HepG2 (cell line): Measurements from ENCODE around the gene MAGEA9. TPM values are rescaled to one million over a fixed set of nuclear protein-coding genes. Genes with fewer than 3 reads are reported as not detected.
"Not testable (repeated sequence)": the region's sequence is repeated elsewhere in the genome, so short reads cannot be mapped to it uniquely, and the experiment has no call there.

ENCODE experiments used
- ATAC-seq: fragments of 200-7000 bp; cut with Tn5 transposase; 3 replicates; pipeline ENCODE4 v1.9.1; 2020; ENCODE audit warnings: mild to moderate bottlenecking, moderate library complexity
- BruUV-seq: library from RNA; stranded (reverse); fragments of 400-500 nt; replicated peaks from 2 replicates; lab custom pipeline; 2021; lab: Mats Ljungman, UMichigan
- CTCF ChIA-PET: fragments of 300-600 bp; formaldehyde crosslinking; extraction: SDS; loops from one replicate; lab custom pipeline; 2021; ENCODE audit warnings: low total read pairs, inconsistent platforms, low intra/inter-chr PET ratio; lab: Yijun Ruan, JAX
- POLR2A ChIA-PET: fragments of 350-600 bp; sonication (Branson Sonifier 250); formaldehyde crosslinking; loops from one replicate; lab custom pipeline; 2020; ENCODE audit warnings: antibody characterized with exemption, inconsistent platforms; lab: Yijun Ruan, JAX
- DNase-seq: peaks from one replicate; pipeline ENCODE4 v3.0.0-alpha.2; 2015; ENCODE audit warnings: low spot score
- FAIRE-seq: peaks from 3 replicates; lab custom pipeline; 2011; peaks lifted over from hg19 to GRCh38; lab: Jason Lieb, UNC
- H2AFZ ChIP-seq: one replicate; pipeline ENCODE4 v1.6.1; 2011; ENCODE audit warnings: low read length, inconsistent platforms
- H3K27ac ChIP-seq: fragments of 300-600 bp; 3 replicates; pipeline ENCODE4 v1.8.0; 2011; ENCODE audit warnings: mixed run types, mild to moderate bottlenecking, mixed read lengths, low read length, inconsistent platforms; ENCODE audit not compliant: insufficient read depth; ENCODE audit errors: extremely low read length
- H3K27me3 ChIP-seq, 2 experiments: fragments of 200-600 bp in 1 of 2; 2 replicates in 1 of 2; 3 replicates in 1 of 2; pipeline versions ENCODE4 v1.6.0 to v1.8.0; 2011; ENCODE audit warnings: low read length in 2 of 2, mild to moderate bottlenecking in 2 of 2, moderate library complexity in 2 of 2, inconsistent platforms in 1 of 2; ENCODE audit not compliant: insufficient read depth in 2 of 2, control insufficient read depth in 1 of 2
- H3K36me3 ChIP-seq, 2 experiments: fragments of 200-600 bp in 1 of 2; replicated peaks in 1 of 2; 2 replicates in 1 of 2; 3 replicates in 1 of 2; pipeline versions ENCODE4 v1.5.1 to v1.8.0; 2011; ENCODE audit warnings: low read length in 2 of 2, inconsistent platforms in 1 of 2; ENCODE audit not compliant: insufficient read depth in 2 of 2, control insufficient read depth in 1 of 2
- H3K4me1 ChIP-seq: 2 replicates; pipeline ENCODE4 v1.5.1; 2012; ENCODE audit warnings: low read length, inconsistent platforms; ENCODE audit not compliant: insufficient read depth
- H3K4me2 ChIP-seq: 2 replicates; pipeline ENCODE4 v1.6.0; 2011; ENCODE audit warnings: low read depth, low read length, inconsistent platforms
- H3K4me3 ChIP-seq, 3 experiments: fragments of 200-600 bp in 1 of 3; sonication (generic), shearing (Covaris generic) in 1 of 3; replicated peaks in 1 of 3; 2 replicates each; pipeline ENCODE4 v1.5.1; 2011 to 2016; ENCODE audit warnings: low read length in 3 of 3, inconsistent platforms in 2 of 3, low read depth in 2 of 3, mild to moderate bottlenecking in 2 of 3, control low read depth in 1 of 3, mixed read lengths in 1 of 3; ENCODE audit not compliant: insufficient read depth in 1 of 3
- H3K79me2 ChIP-seq: one replicate; pipeline ENCODE4 v1.6.1; 2011; ENCODE audit warnings: low read length, inconsistent platforms; ENCODE audit not compliant: insufficient read depth
- H3K9ac ChIP-seq: 2 replicates; pipeline ENCODE4 v1.6.0; 2011; ENCODE audit warnings: mild to moderate bottlenecking, low read depth, low read length, inconsistent platforms; ENCODE audit not compliant: insufficient read depth
- H3K9me3 ChIP-seq: 2 replicates; pipeline ENCODE4 v1.5.1; 2012; ENCODE audit warnings: mild to moderate bottlenecking, low read length
- H4K20me1 ChIP-seq: 2 replicates; pipeline ENCODE4 v1.6.0; 2011; ENCODE audit warnings: inconsistent platforms, mild to moderate bottlenecking, low read length, moderate library complexity; ENCODE audit not compliant: insufficient read depth
- AKNA ChIP-seq: sonication (generic); formaldehyde crosslinking; IDR thresholded peaks from 2 replicates; pipeline ENCODE4 v1.4.0; 2020; ENCODE audit warnings: missing genetic modification reagents, borderline replicate concordance
- FOXM1 ChIP-seq: sonication (generic); formaldehyde crosslinking; IDR thresholded peaks from 2 replicates; pipeline ENCODE4 v1.5.0; 2020; ENCODE audit warnings: missing genetic modification reagents
- NR2F1 ChIP-seq, 2 experiments: fragments of 450-650 bp in 1 of 2; formaldehyde crosslinking in 1 of 2; IDR thresholded peaks; 2 replicates each; pipeline versions ENCODE4 v1.5.0 to v1.6.1; 2016 to 2020; ENCODE audit warnings: mild to moderate bottlenecking in 1 of 2, missing compliant biosample characterization in 1 of 2, missing genetic modification reagents in 1 of 2, moderate library complexity in 1 of 2
- SIN3B ChIP-seq: fragments of 150-350 bp; IDR thresholded peaks from 2 replicates; pipeline ENCODE4 v1.6.1; 2014; ENCODE audit warnings: low read length
- TRIM24 ChIP-seq: sonication (generic); formaldehyde crosslinking; IDR thresholded peaks from 2 replicates; pipeline ENCODE4 v1.8.0; 2022; ENCODE audit warnings: mild to moderate bottlenecking, missing genetic modification reagents
- ZMYM4 ChIP-seq: sonication (generic); formaldehyde crosslinking; IDR thresholded peaks from 2 replicates; pipeline ENCODE4 v1.8.1; 2023; ENCODE audit warnings: mild to moderate bottlenecking, missing genetic modification reagents
- ZNF256 ChIP-seq: sonication (generic); formaldehyde crosslinking; conservative IDR thresholded peaks from 2 replicates; pipeline ENCODE4 v1.4.0; 2020; ENCODE audit warnings: missing genetic modification reagents
- ZNF564 ChIP-seq: sonication (generic); formaldehyde crosslinking; IDR thresholded peaks from 2 replicates; pipeline ENCODE4 v1.8.1; 2023; ENCODE audit warnings: mild to moderate bottlenecking, missing genetic modification reagents
- ZNF781 ChIP-seq: sonication (generic); formaldehyde crosslinking; IDR thresholded peaks from 2 replicates; pipeline ENCODE4 v1.5.1; 2020; ENCODE audit warnings: borderline replicate concordance, mild to moderate bottlenecking, missing genetic modification reagents; ENCODE audit errors: not compliant biosample characterization
- WGBS: methylation state at CpG from one replicate; pipeline ENCODE4 v1.1.6; 2017; ENCODE audit warnings: low lambda C conversion rate; 5-methylcytosine and 5-hydroxymethylcytosine counted together
- in situ Hi-C: cut with HindIII; loops from 2 replicates; pipeline ENCODE4 v1.10.0; 2017; ENCODE audit warnings: low pct_unique_long_range_greater_than_20kb; ENCODE audit not compliant: extremely low pct_ligation_motif_present
- intact Hi-C: fragments of 100-400 bp; cut with micrococcal nuclease; formaldehyde crosslinking; loops from one replicate; pipeline ENCODE4 v1.10.0; 2022; ENCODE audit not compliant: unreplicated experiment
- polyA plus RNA-seq, 8 experiments: library from polyadenylated mRNA; depleted of rRNA in 3 of 8; stranded (reverse) in 7 of 8; unstranded in 1 of 8; fragments of >200 nt; fragmentation: Illumina TruSeq in 4 of 8; extraction: Trizol in 4 of 8; gene quantifications; 2 replicates each; pipeline versions ENCODE4 v1.2.1 to v1.2.3, GENCODE V29; 2011 to 2016; ENCODE audit warnings: low read depth in 4 of 8, missing spikeins in 1 of 8, mixed read lengths in 1 of 8; ENCODE audit not compliant: insufficient read depth in 1 of 8
- total RNA-seq, 5 experiments: library from RNA; depleted of rRNA; stranded (reverse); fragments of >200 nt; fragmentation: Illumina TruSeq; extraction: Trizol; gene quantifications; 2 replicates each; pipeline ENCODE4 v1.2.3, GENCODE V29; 2016; ENCODE audit warnings: low read depth in 1 of 5
- TF ChIP-seq, protein P1 (sequence below): sonication (generic); formaldehyde crosslinking; IDR thresholded peaks from 2 replicates; pipeline ENCODE4 v1.5.0; 2020; ENCODE audit warnings: missing genetic modification reagents, mild to moderate bottlenecking, borderline replicate concordance
- TF ChIP-seq, protein P2 (sequence below): conservative IDR thresholded peaks from 2 replicates; pipeline ENCODE4 v1.6.1; 2018; ENCODE audit warnings: missing genetic modification reagents

MAGEA9 gene
- total and polyA plus RNA-seq, 2 of the 13 experiments (the other 11 are each of a cell fraction or from before 2014, with no cell fraction given) = 0.07 TPM; not detected in 1

GRCh38 chrX:149760965-149761364 lies 20.8 kb upstream of the MAGEA9 start:
- intact Hi-C loops = no loop called here
- no peak overlapping the region for H3K27ac ChIP-seq
- FAIRE-seq = no peak
- no peak overlapping the region for H3K4me2 ChIP-seq
- WGBS = no CpG with 5 or more reads among the region's 3 CpGs
- no peaks in the 10 kb centered on the region for H3K79me2 ChIP-seq
- H3K9me3 ChIP-seq = no peaks in the 10 kb centered on the region
- no peak for ATAC-seq
- H3K4me3 ChIP-seq = no peak overlapping the region
- no peak for DNase-seq
- no TSS peak for BruUV-seq
- in situ Hi-C loops = no loop called here
- no peaks in the 10 kb centered on the region for H3K4me1 ChIP-seq
- no peaks in the 10 kb centered on the region for H3K27me3 ChIP-seq
- no peaks in the 10 kb centered on the region for H4K20me1 ChIP-seq
- no peak overlapping the region for H3K9ac ChIP-seq
- H3K36me3 ChIP-seq = no peaks in the 10 kb centered on the region
- TF ChIP-seq NR2F1 (CRISPR knock-in tag; IDR thresholded peaks at IDR 0.05) (no peak), ZMYM4 (CRISPR knock-in tag) (no peak), ZNF781 (CRISPR knock-in tag) (no peak), TRIM24 (CRISPR knock-in tag) (no peak), ZNF564 (CRISPR knock-in tag) (no peak), AKNA (CRISPR knock-in tag) (no peak), FOXM1 (CRISPR knock-in tag) (no peak), ZNF256 (no peak), SIN3B (no peak)
- TF ChIP-seq, protein P1, sequence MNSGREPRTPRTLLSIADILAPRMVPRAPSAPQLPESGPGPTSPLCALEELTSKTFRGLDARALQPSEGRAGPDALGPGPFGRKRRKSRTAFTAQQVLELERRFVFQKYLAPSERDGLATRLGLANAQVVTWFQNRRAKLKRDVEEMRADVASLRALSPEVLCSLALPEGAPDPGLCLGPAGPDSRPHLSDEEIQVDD (CRISPR knock-in tag) = no peak
- TF ChIP-seq, protein P2, sequence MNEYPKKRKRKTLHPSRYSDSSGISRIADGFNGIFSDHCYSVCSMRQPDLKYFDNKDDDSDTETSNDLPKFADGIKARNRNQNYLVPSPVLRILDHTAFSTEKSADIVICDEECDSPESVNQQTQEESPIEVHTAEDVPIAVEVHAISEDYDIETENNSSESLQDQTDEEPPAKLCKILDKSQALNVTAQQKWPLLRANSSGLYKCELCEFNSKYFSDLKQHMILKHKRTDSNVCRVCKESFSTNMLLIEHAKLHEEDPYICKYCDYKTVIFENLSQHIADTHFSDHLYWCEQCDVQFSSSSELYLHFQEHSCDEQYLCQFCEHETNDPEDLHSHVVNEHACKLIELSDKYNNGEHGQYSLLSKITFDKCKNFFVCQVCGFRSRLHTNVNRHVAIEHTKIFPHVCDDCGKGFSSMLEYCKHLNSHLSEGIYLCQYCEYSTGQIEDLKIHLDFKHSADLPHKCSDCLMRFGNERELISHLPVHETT (CRISPR knock-in tag) = no peak
- no peak overlapping the region for H2AFZ ChIP-seq
- CTCF ChIA-PET = no interaction called here
- POLR2A ChIA-PET = no interaction called here

GRCh38 chrX:149761858-149762674 lies 19.7 kb upstream of the MAGEA9 start:
- H3K4me2 ChIP-seq, H3K9ac ChIP-seq, FAIRE-seq, H3K36me3 ChIP-seq, CTCF ChIA-PET, H3K4me1 ChIP-seq, DNase-seq, H3K4me3 ChIP-seq, intact Hi-C loops, H4K20me1 ChIP-seq, in situ Hi-C loops, H3K27ac ChIP-seq, BruUV-seq, H2AFZ ChIP-seq, H3K9me3 ChIP-seq, ATAC-seq, H3K27me3 ChIP-seq, POLR2A ChIA-PET, H3K79me2 ChIP-seq: not testable (repeated sequence)
- WGBS = no CpG with 5 or more reads among the region's 22 CpGs
